ENCODE measurements around the gene EXD3.

Gene EXD3

GRCh38 chr9:137417161-137418021, 5.6 kb downstream of the EXD3 start:
- Histone ChIP-seq H3K27ac (no peak overlapping the region), H3K4me3 (ENCODE audit: low read depth, low read length) (no peak overlapping the region), H3K27me3 (ENCODE audit: insufficient read depth, low read depth, severe bottlenecking) (no peaks in the 10 kb centered on the region), H3K9me3 (ENCODE audit: severe bottlenecking) (no peaks in the 10 kb centered on the region), H3K36me3 (no peaks in the 10 kb centered on the region; the same call in 1 of the 2 replicates)
- TF ChIP-seq CTCF (IDR thresholded peaks at IDR 0.05; ENCODE audit: low read depth, low read length) = no peak
- DNase-seq = no peak

GRCh38 chr9:137416563-137417151, 6.3 kb downstream of the EXD3 start:
- Histone ChIP-seq H3K4me3 (ENCODE audit: low read depth, low read length) (no peak overlapping the region), H3K36me3 (no peaks in the 10 kb centered on the region; the same call in 1 of the 2 replicates), H3K27me3 (ENCODE audit: insufficient read depth, low read depth, severe bottlenecking) (no peaks in the 10 kb centered on the region), H3K27ac (no peak overlapping the region), H3K9me3 (ENCODE audit: severe bottlenecking) (no peaks in the 10 kb centered on the region)
- TF ChIP-seq CTCF (IDR thresholded peaks at IDR 0.05; ENCODE audit: low read depth, low read length) = no peak
- DNase-seq = no peak

- no peaks in the 10 kb centered on the region for H3K9me3 ChIP-seq (ENCODE audit: severe bottlenecking)
- no peaks in the 10 kb centered on the region; the same call in 1 of the 2 replicates for H3K36me3 ChIP-seq
- H3K27me3 ChIP-seq (ENCODE audit: insufficient read depth, low read depth, severe bottlenecking) = no peaks in the 10 kb centered on the region
- H3K4me3 ChIP-seq (ENCODE audit: low read depth, low read length) = no peak overlapping the region
- no peak overlapping the region for H3K27ac ChIP-seq
- no peak for DNase-seq
- no peak for TF ChIP-seq CTCF (IDR thresholded peaks at IDR 0.05; ENCODE audit: low read depth, low read length)
These were observed 6.9 kb downstream of the EXD3 start for GRCh38 chr9:137416006-137416562.

- no peak for TF ChIP-seq CTCF (IDR thresholded peaks at IDR 0.05; ENCODE audit: low read depth, low read length)
- no peaks in the 10 kb centered on the region for H3K36me3 ChIP-seq
- no peaks in the 10 kb centered on the region for H3K27me3 ChIP-seq (ENCODE audit: insufficient read depth, low read depth, severe bottlenecking)
- H3K4me3 ChIP-seq (ENCODE audit: low read depth, low read length) = no peak overlapping the region
- H3K9me3 ChIP-seq (ENCODE audit: severe bottlenecking) = no peaks in the 10 kb centered on the region
- no peak for DNase-seq
- H3K27ac ChIP-seq = no peak overlapping the region
These were observed 7.5 kb downstream of the EXD3 start for GRCh38 chr9:137415451-137415850.

- no peak for TF ChIP-seq CTCF (IDR thresholded peaks at IDR 0.05; ENCODE audit: low read depth, low read length)
- no peak for DNase-seq
- H3K27me3 ChIP-seq (ENCODE audit: insufficient read depth, low read depth, severe bottlenecking) = no peaks in the 10 kb centered on the region
- H3K27ac ChIP-seq = no peak overlapping the region
- no peaks in the 10 kb centered on the region for H3K9me3 ChIP-seq (ENCODE audit: severe bottlenecking)
- H3K36me3 ChIP-seq = no peaks in the 10 kb centered on the region
- no peak overlapping the region for H3K4me3 ChIP-seq (ENCODE audit: low read depth, low read length)
These were observed 10.5 kb downstream of the EXD3 start for GRCh38 chr9:137412431-137412830.

All from WERI-Rb-1 (cell line).